Upper lobe of left lung (tissue), 6 donors: Measurements from ENCODE around the gene B3GAT1. TPM values are rescaled to one million over a fixed set of nuclear protein-coding genes. Genes with fewer than 3 reads are reported as not detected.

Experiments used
- ATAC-seq, 2 donors: fragments of 200-7000 bp; cut with Tn5 transposase; one replicate each; pipeline ENCODE4 v1.9.1; 2022; ENCODE audit warnings: mild to moderate bottlenecking in 2 of 2, moderate library complexity in 2 of 2; ENCODE audit not compliant: low FRiP score in 2 of 2
- DNase-seq, 2 donors: peaks; one replicate each; pipeline ENCODE4 v3.0.0-alpha.2; 2019 to 2020
- H3K27ac ChIP-seq, 4 donors: fragments of 200-600 bp; sonication (generic); one replicate each; pipeline ENCODE4 v1.5.1; 2016 to 2019
- H3K27me3 ChIP-seq, 4 donors: fragments of 200-600 bp; sonication (generic); one replicate each; pipeline ENCODE4 v1.5.1; 2017 to 2019
- H3K36me3 ChIP-seq, 4 donors: fragments of 200-600 bp; sonication (generic); one replicate each; pipeline ENCODE4 v1.5.1; 2016 to 2019
- H3K4me1 ChIP-seq, 4 donors: fragments of 200-600 bp; sonication (generic); one replicate each; pipeline ENCODE4 v1.5.1; 2018 to 2019
- H3K4me3 ChIP-seq, 4 donors: fragments of 200-600 bp; sonication (generic); one replicate each; pipeline ENCODE4 v1.5.1; 2017 to 2019; ENCODE audit warnings: mild to moderate bottlenecking in 2 of 4, moderate library complexity in 1 of 4
- H3K9me3 ChIP-seq, 4 donors: fragments of 200-600 bp; sonication (generic); one replicate each; pipeline ENCODE4 v1.5.1; 2018 to 2019
- EP300 ChIP-seq, 4 donors: sonication (generic); formaldehyde crosslinking; IDR thresholded peaks; one replicate each; pipeline ENCODE4 v1.5.1; 2017; ENCODE audit warnings: antibody characterized with exemption in 4 of 4, control low read depth in 2 of 4
- POLR2A ChIP-seq, 4 donors: fragments of 450-650 bp; IDR thresholded peaks; one replicate each; pipeline ENCODE4 v1.5.1; 2016 to 2017; ENCODE audit warnings: antibody characterized with exemption in 4 of 4, mild to moderate bottlenecking in 2 of 4
- POLR2AphosphoS5 ChIP-seq, 2 donors: sonication (generic); formaldehyde crosslinking; IDR thresholded peaks; one replicate each; pipeline ENCODE4 v1.5.1; 2017; ENCODE audit warnings: antibody characterized with exemption in 2 of 2
- WGBS, 2 donors: methylation state at CpG; one replicate each; pipeline ENCODE4 v1.1.5; 2017 to 2018; 5-methylcytosine and 5-hydroxymethylcytosine counted together
- total RNA-seq, 6 donors: library from RNA; depleted of rRNA in 4 of 6; stranded (reverse); fragments of >200 nt in 4 of 6; gene quantifications; one replicate each; pipeline versions ENCODE4 v1.1.0 to v1.2.1, GENCODE V29; 2016 to 2021
- TF ChIP-seq, protein P1 (sequence below), 6 experiments: fragments of 450-650 bp in 4 of 6; fragments of 200-600 bp in 2 of 6; sonication (generic) in 2 of 6; IDR thresholded peaks; one replicate each; pipeline ENCODE4 v1.5.1; 2016 to 2019; ENCODE audit warnings: antibody characterized with exemption in 6 of 6
- donor health status: DM: no; HTN: no; CAD: no; lungs with moderate emphysema.
- donor health status: DM: no; HTN: yes; CAD: no; lungs with severe emphysema.

B3GAT1 gene
- total RNA-seq, 6 donors from 2014 or later = under 0.01 to 2.7 (median 1.2) TPM

DNA sequence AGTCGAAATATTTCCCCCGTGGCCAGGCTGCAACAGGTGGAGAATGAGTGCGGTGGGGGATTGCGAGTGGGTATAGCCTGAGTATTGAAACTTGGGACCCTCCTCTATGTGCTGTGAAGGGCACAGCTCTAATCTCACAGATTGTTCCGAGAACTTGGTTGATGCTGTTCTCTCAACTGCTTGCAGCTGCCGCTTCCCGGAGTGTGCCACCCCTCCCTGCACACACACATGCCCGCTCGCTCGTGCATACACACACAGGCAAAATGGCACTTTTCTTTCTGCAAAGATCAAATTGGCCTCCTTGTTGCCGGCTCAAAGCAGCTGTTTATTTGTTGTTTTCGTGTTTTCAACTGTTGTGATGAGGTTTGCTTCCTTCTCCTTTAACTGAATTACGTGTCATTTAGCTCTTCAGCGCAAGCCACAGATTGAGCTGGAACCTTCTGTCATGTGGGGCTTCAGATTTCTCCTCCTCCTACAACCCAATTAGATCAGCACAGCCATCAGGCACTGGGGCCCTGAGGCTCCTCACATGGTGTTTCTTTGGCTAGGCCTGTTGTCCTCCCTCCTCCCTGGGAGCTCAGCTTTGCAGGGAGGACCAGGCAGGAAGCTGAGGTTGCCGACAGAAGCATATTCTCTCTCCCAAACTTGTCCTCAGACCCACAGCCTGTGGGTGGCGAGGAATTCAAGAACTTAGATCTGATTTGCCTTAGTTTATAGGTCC lies 13.9 kb upstream of the B3GAT1 start:
- Histone ChIP-seq H3K27me3 (no peaks in the 10 kb centered on the region), H3K9me3 (no peaks in the 10 kb centered on the region), H3K4me3 (no peak overlapping the region), H3K27ac (no peak overlapping the region), H3K4me1 (no peaks in the 10 kb centered on the region), H3K36me3 (no peaks in the 10 kb centered on the region)
- ATAC-seq (no peak), DNase-seq (no peak)
- 79 to 85% methylated on average over 14 to 16 of the region's 16 CpGs for WGBS, 2 donors
- TF ChIP-seq POLR2A (IDR thresholded peaks at IDR 0.05) = no peak
- TF ChIP-seq EP300 (IDR thresholded peaks at IDR 0.05) = no peak
- TF ChIP-seq, protein P1, sequence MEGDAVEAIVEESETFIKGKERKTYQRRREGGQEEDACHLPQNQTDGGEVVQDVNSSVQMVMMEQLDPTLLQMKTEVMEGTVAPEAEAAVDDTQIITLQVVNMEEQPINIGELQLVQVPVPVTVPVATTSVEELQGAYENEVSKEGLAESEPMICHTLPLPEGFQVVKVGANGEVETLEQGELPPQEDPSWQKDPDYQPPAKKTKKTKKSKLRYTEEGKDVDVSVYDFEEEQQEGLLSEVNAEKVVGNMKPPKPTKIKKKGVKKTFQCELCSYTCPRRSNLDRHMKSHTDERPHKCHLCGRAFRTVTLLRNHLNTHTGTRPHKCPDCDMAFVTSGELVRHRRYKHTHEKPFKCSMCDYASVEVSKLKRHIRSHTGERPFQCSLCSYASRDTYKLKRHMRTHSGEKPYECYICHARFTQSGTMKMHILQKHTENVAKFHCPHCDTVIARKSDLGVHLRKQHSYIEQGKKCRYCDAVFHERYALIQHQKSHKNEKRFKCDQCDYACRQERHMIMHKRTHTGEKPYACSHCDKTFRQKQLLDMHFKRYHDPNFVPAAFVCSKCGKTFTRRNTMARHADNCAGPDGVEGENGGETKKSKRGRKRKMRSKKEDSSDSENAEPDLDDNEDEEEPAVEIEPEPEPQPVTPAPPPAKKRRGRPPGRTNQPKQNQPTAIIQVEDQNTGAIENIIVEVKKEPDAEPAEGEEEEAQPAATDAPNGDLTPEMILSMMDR (IDR thresholded peaks at IDR 0.05) = no peak
- no peak for TF ChIP-seq POLR2AphosphoS5 (IDR thresholded peaks at IDR 0.05)

DNA sequence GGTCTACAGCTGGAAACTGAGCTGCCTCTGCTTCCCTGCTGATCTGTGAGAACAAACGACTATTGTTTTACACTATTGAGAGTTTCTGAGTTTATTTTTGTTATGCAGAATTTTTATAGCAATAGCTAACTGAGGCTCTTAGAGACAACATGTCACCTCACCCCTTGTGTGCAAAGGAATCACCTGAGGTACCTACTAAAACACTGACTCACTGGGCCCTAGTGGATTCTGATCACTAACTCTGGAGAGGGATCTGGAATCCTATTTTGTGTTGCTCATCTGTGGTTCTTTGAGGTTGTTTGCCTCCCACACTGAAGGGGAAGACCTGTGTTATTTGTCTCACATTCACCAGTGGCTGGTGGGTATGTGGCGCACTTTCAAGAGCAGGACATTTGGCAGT lies 13.4 kb upstream of the B3GAT1 start:
- no peaks in the 10 kb centered on the region for H3K9me3 ChIP-seq
- 59 to 81% methylated on average over 2 of the region's 2 CpGs for WGBS, 2 donors
- TF ChIP-seq POLR2AphosphoS5 (IDR thresholded peaks at IDR 0.05) (no peak), EP300 (IDR thresholded peaks at IDR 0.05) (no peak), POLR2A (IDR thresholded peaks at IDR 0.05) (no peak)
- TF ChIP-seq, protein P1 (IDR thresholded peaks at IDR 0.05) = no peak
- H3K27me3 ChIP-seq = no peaks in the 10 kb centered on the region
- no peak overlapping the region for H3K27ac ChIP-seq
- DNase-seq (no peak), ATAC-seq (no peak)
- no peaks in the 10 kb centered on the region for H3K36me3 ChIP-seq
- no peaks in the 10 kb centered on the region for H3K4me1 ChIP-seq
- H3K4me3 ChIP-seq = no peak overlapping the region

DNA sequence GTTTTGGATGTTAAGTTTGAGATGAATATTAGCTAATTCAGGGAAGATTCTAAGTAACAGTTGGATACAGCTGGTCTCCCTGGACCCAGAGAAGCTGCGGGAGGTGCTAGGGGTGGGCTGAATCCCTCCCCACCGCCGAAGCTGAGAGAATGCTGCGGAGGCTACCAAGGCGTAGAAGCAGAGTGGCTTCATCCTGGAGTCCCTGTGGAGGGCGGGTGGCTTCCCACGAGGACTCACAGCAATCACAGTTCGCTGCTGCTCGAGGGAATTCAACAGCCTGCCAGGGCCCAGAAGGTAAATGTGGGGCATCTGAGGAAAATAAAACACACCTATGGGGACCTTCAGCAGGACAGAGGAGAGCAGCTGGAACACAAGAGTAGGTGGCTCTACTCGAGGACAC lies 11.1 kb upstream of the B3GAT1 start:
- no peaks in the 10 kb centered on the region for H3K27me3 ChIP-seq
- 77 to 79% methylated on average over 9 to 10 of the region's 10 CpGs for WGBS, 2 donors
- no peak overlapping the region for H3K4me3 ChIP-seq
- no peaks in the 10 kb centered on the region for H3K36me3 ChIP-seq
- no peaks in the 10 kb centered on the region for H3K9me3 ChIP-seq
- DNase-seq = no peak
- ATAC-seq = no peak
- TF ChIP-seq, protein P1 (IDR thresholded peaks at IDR 0.05) = no peak
- TF ChIP-seq POLR2A (IDR thresholded peaks at IDR 0.05) = no peak
- no peak for TF ChIP-seq POLR2AphosphoS5 (IDR thresholded peaks at IDR 0.05)
- TF ChIP-seq EP300 (IDR thresholded peaks at IDR 0.05) = no peak
- H3K4me1 ChIP-seq = no peaks in the 10 kb centered on the region
- no peak overlapping the region for H3K27ac ChIP-seq

GRCh38 chr11:134417871-134418840 lies 6.1 kb upstream of the B3GAT1 start:
- ATAC-seq (no peak), DNase-seq (no peak)
- no peaks in the 10 kb centered on the region for H3K36me3 ChIP-seq
- no peak overlapping the region for H3K4me3 ChIP-seq
- WGBS, 2 donors = 49 to 55% methylated on average over 14 of the region's 14 CpGs
- H3K27me3 ChIP-seq = peaks cover 0 to 3% (median under 1%) of the 10 kb centered on the region in 4 donors
- TF ChIP-seq POLR2AphosphoS5 (IDR thresholded peaks at IDR 0.05) = no peak
- no peak for TF ChIP-seq POLR2A (IDR thresholded peaks at IDR 0.05)
- no peak for TF ChIP-seq EP300 (IDR thresholded peaks at IDR 0.05)
- TF ChIP-seq, protein P1 (IDR thresholded peaks at IDR 0.05) = no peak
- H3K9me3 ChIP-seq = no peaks in the 10 kb centered on the region
- no peak overlapping the region for H3K27ac ChIP-seq
- H3K4me1 ChIP-seq = no peaks in the 10 kb centered on the region
